SK-N-SH treated with all-trans-retinoic acid at 6 μM for 48 hours (cell line): ENCODE measurements around the gene BATF.

ENCODE experiments used
- ATAC-seq: fragments of 200-7000 bp; cut with Tn5 transposase; 3 replicates; pipeline ENCODE4 v1.9.1; 2020; ENCODE audit warnings: mild to moderate bottlenecking, moderate library complexity
- ARNTL ChIP-seq: fragments of 450-650 bp; formaldehyde crosslinking; IDR thresholded peaks from 2 replicates; pipeline ENCODE4 v1.5.0; 2020; ENCODE audit warnings: low read depth, mild to moderate bottlenecking, moderate library complexity, borderline replicate concordance
- BACH2 ChIP-seq: fragments of 250-450 bp; sonication (Bioruptor Pico); IDR thresholded peaks from 2 replicates; pipeline ENCODE4 v1.9.0; 2021; ENCODE audit warnings: mild to moderate bottlenecking, borderline replicate concordance
- ESRRG ChIP-seq: fragments of 250-450 bp; sonication (Bioruptor Pico); IDR thresholded peaks from 2 replicates; pipeline ENCODE4 v1.6.1; 2021; ENCODE audit warnings: mild to moderate bottlenecking
- GLIS3 ChIP-seq: fragments of 250-450 bp; sonication (Bioruptor Pico); IDR thresholded peaks from 2 replicates; pipeline ENCODE4 v1.5.0; 2020; ENCODE audit warnings: mild to moderate bottlenecking, moderate library complexity
- ISL1 ChIP-seq: fragments of 250-450 bp; sonication (Bioruptor Pico); IDR thresholded peaks from 2 replicates; pipeline ENCODE4 v2.1.2; 2022; ENCODE audit warnings: mild to moderate bottlenecking, moderate library complexity
- OSR1 ChIP-seq: fragments of 250-450 bp; sonication (Bioruptor Pico); IDR thresholded peaks from 2 replicates; pipeline ENCODE4 v1.8.0; 2022; ENCODE audit warnings: moderate library complexity, mild to moderate bottlenecking, inconsistent platforms
- PPARA ChIP-seq: fragments of 250-450 bp; sonication (Bioruptor Pico); IDR thresholded peaks from 2 replicates; pipeline ENCODE4 v1.5.0; 2020; ENCODE audit warnings: mild to moderate bottlenecking, borderline replicate concordance
- RARB ChIP-seq: fragments of 250-450 bp; sonication (Bioruptor Pico); IDR thresholded peaks from 2 replicates; pipeline ENCODE4 v1.8.0; 2021; ENCODE audit warnings: mild to moderate bottlenecking, moderate library complexity
- SNAI2 ChIP-seq: fragments of 250-450 bp; sonication (Bioruptor Pico); IDR thresholded peaks from 2 replicates; pipeline ENCODE4 v1.5.0; 2020; ENCODE audit warnings: mild to moderate bottlenecking, moderate library complexity
- TCF4 ChIP-seq: fragments of 250-450 bp; sonication (Bioruptor Pico); IDR thresholded peaks from 2 replicates; pipeline ENCODE4 v1.8.0; 2021; ENCODE audit warnings: mild to moderate bottlenecking, moderate library complexity, borderline replicate concordance
- TOX ChIP-seq: fragments of 250-450 bp; sonication (Bioruptor Pico); IDR thresholded peaks from 2 replicates; pipeline ENCODE4 v1.8.0; 2021; ENCODE audit warnings: mild to moderate bottlenecking, moderate library complexity, borderline replicate concordance
- ZC3H10 ChIP-seq: fragments of 250-450 bp; sonication (Bioruptor Pico); IDR thresholded peaks from 2 replicates; pipeline ENCODE4 v1.5.1; 2021; ENCODE audit warnings: mild to moderate bottlenecking, moderate library complexity
- ZFP3 ChIP-seq: fragments of 250-450 bp; sonication (Bioruptor Pico); IDR thresholded peaks from 2 replicates; pipeline ENCODE4 v1.5.0; 2020; ENCODE audit warnings: mild to moderate bottlenecking, moderate library complexity
- ZFP30 ChIP-seq: fragments of 450-650 bp; formaldehyde crosslinking; IDR thresholded peaks from 2 replicates; pipeline ENCODE4 v1.5.0; 2022; ENCODE audit warnings: mild to moderate bottlenecking, moderate library complexity
- ZNF565 ChIP-seq: fragments of 450-650 bp; formaldehyde crosslinking; conservative IDR thresholded peaks from 2 replicates; pipeline ENCODE4 v1.5.0; 2020; ENCODE audit warnings: low read depth, mild to moderate bottlenecking, moderate library complexity
- ZNF70 ChIP-seq: fragments of 450-650 bp; formaldehyde crosslinking; IDR thresholded peaks from 2 replicates; pipeline ENCODE4 v1.5.0; 2020; ENCODE audit warnings: mild to moderate bottlenecking, moderate library complexity
- ZNF8 ChIP-seq: fragments of 450-650 bp; formaldehyde crosslinking; IDR thresholded peaks from 2 replicates; pipeline ENCODE4 v1.5.0; 2020; ENCODE audit warnings: mild to moderate bottlenecking, moderate library complexity
- TF ChIP-seq, protein P1 (sequence below): fragments of 250-450 bp; sonication (Bioruptor Pico); IDR thresholded peaks from 2 replicates; pipeline ENCODE4 v1.8.0; 2021; ENCODE audit warnings: low read depth, mild to moderate bottlenecking, moderate library complexity, borderline replicate concordance
- TF ChIP-seq, protein P2 (sequence below): fragments of 250-450 bp; sonication (Bioruptor Pico); IDR thresholded peaks from 2 replicates; pipeline ENCODE4 v1.5.1; 2020; ENCODE audit warnings: low read depth, mild to moderate bottlenecking, moderate library complexity
- TF ChIP-seq, protein P3 (sequence below): fragments of 250-450 bp; sonication (Bioruptor Pico); IDR thresholded peaks from 2 replicates; pipeline ENCODE4 v1.8.0; 2020; ENCODE audit warnings: mild to moderate bottlenecking, moderate library complexity, borderline replicate concordance
- TF ChIP-seq, protein P4 (sequence below): fragments of 250-450 bp; sonication (Bioruptor Pico); IDR thresholded peaks from 2 replicates; pipeline ENCODE4 v1.5.1; 2021; ENCODE audit warnings: mild to moderate bottlenecking, moderate library complexity

BATF gene

DNA sequence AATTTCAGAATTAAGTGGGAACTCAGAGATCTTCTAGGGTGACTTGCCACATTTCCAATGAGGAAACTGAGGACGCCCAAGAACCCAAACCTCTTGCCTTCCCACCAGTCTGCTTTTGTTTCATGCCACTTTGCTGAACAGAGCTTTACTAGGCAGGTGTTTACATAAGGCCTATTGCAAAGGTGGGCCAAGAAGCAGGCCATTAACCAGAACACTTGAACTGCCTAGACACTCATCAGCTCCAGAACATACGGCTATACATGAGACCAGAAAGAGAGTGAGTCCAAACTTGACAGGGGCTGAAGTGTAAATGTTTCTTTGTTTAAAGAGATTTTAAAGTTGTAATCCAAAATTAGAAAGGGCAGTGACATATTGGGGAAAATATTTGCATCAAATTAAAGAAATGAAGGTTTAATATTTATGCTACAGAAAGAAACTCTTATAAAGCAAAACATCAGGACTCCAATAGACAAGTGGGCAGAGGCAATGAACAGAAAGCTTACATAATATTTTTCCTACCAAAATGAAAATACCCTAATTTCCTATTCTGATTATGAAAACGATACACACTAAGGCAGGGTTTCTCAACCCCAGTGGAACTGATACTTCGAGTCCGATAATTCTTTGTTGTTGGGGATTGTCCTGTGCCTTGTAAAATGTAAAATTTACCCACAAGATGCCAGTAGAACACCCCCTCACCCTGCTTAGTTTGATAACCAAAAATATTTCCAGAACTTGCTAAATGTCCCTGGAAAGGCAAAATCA, 11.7 kb downstream of the BATF start:
- no peak for TF ChIP-seq RARB (CRISPR knock-in tag)
- no peak for TF ChIP-seq ZNF70 (CRISPR knock-in tag)
- ATAC-seq: no peak

DNA sequence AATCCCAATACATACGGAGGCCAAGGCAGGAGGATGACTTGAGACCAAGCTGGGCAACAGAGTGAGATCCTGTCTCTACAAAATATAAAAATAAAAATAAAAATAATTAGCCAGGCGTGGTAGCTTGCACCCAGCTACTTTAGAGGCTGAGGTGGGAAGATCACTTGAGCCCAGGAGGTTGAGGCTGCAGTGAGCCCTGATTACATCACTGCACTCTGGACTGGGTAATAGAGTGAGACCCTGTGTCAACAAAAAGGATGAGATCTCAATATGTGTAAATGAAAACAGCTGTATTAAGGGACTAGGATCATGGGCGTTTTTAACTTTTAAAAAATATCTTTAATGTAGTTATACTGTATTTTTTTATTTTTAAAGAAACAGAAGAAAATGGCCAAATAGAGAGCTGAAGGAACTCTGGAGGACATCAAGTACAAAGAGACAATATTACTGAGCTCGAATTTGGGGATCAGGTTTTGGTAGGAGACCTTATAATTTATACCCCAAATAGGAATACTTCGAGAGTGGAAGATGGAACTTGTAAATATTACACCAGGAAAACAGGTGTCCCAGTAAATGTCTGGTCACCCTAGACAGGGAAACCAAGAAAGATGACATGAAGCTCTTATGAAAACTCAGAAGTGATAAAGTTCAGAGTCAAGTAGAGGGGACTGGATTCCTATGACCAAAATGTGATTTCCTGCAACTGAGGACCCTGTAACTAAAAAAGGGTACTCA, 13.1 kb downstream of the BATF start:
- ATAC-seq: no peak
- no peak for TF ChIP-seq ZFP30
- TF ChIP-seq ZC3H10 (CRISPR knock-in tag): no peak
- TF ChIP-seq, protein P1, sequence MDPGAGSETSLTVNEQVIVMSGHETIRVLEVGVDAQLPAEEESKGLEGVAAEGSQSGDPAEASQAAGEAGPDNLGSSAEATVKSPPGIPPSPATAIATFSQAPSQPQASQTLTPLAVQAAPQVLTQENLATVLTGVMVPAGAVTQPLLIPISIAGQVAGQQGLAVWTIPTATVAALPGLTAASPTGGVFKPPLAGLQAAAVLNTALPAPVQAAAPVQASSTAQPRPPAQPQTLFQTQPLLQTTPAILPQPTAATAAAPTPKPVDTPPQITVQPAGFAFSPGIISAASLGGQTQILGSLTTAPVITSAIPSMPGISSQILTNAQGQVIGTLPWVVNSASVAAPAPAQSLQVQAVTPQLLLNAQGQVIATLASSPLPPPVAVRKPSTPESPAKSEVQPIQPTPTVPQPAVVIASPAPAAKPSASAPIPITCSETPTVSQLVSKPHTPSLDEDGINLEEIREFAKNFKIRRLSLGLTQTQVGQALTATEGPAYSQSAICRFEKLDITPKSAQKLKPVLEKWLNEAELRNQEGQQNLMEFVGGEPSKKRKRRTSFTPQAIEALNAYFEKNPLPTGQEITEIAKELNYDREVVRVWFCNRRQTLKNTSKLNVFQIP (CRISPR knock-in tag): no peak
- TF ChIP-seq, protein P2, sequence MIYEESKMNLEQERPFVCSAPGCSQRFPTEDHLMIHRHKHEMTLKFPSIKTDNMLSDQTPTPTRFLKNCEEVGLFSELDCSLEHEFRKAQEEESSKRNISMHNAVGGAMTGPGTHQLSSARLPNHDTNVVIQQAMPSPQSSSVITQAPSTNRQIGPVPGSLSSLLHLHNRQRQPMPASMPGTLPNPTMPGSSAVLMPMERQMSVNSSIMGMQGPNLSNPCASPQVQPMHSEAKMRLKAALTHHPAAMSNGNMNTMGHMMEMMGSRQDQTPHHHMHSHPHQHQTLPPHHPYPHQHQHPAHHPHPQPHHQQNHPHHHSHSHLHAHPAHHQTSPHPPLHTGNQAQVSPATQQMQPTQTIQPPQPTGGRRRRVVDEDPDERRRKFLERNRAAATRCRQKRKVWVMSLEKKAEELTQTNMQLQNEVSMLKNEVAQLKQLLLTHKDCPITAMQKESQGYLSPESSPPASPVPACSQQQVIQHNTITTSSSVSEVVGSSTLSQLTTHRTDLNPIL (CRISPR knock-in tag): no peak
- TF ChIP-seq SNAI2 (CRISPR knock-in tag): no peak
- TF ChIP-seq, protein P3, sequence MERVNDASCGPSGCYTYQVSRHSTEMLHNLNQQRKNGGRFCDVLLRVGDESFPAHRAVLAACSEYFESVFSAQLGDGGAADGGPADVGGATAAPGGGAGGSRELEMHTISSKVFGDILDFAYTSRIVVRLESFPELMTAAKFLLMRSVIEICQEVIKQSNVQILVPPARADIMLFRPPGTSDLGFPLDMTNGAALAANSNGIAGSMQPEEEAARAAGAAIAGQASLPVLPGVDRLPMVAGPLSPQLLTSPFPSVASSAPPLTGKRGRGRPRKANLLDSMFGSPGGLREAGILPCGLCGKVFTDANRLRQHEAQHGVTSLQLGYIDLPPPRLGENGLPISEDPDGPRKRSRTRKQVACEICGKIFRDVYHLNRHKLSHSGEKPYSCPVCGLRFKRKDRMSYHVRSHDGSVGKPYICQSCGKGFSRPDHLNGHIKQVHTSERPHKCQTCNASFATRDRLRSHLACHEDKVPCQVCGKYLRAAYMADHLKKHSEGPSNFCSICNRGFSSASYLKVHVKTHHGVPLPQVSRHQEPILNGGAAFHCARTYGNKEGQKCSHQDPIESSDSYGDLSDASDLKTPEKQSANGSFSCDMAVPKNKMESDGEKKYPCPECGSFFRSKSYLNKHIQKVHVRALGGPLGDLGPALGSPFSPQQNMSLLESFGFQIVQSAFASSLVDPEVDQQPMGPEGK (CRISPR knock-in tag): no peak
- no peak for TF ChIP-seq GLIS3 (CRISPR knock-in tag)
- no peak for TF ChIP-seq ZFP3 (CRISPR knock-in tag)
- TF ChIP-seq ZNF8: no peak
- no peak for TF ChIP-seq ZNF565
- no peak for TF ChIP-seq PPARA
- no peak for TF ChIP-seq OSR1 (CRISPR knock-in tag)

DNA sequence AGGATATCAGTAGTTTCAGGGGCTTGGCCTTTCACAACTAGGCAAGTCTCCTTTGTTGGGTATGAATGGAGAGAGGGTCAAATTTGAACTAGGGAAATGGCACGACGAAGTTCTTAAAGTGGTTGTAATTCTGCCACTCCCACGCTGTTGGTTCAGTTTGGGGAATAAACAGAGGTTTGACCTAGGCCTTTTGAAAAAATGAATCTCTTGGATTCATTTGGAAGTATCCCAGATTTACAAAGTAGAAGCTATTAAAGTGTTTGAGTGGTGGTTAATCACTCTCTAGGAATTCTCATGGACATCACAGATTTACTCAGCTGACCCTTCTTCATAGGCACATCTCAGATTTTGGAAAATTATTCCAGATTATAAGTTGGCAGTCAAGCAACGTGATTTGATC, 14.8 kb downstream of the BATF start:
- TF ChIP-seq TCF4 (CRISPR knock-in tag): no peak
- no peak for TF ChIP-seq BACH2
- TF ChIP-seq, protein P1 (CRISPR knock-in tag): no peak
- TF ChIP-seq TOX (CRISPR knock-in tag): no peak
- no peak for TF ChIP-seq ESRRG (CRISPR knock-in tag)
- TF ChIP-seq OSR1 (CRISPR knock-in tag): no peak
- no peak for TF ChIP-seq ZC3H10 (CRISPR knock-in tag)
- TF ChIP-seq ZFP30: no peak
- no peak for TF ChIP-seq ZFP3 (CRISPR knock-in tag)
- no peak for TF ChIP-seq ZNF8
- TF ChIP-seq, protein P2 (CRISPR knock-in tag): no peak
- no peak for TF ChIP-seq ARNTL (CRISPR knock-in tag)
- no peak for TF ChIP-seq ISL1 (CRISPR knock-in tag)
- no peak for TF ChIP-seq ZNF70 (CRISPR knock-in tag)
- TF ChIP-seq PPARA: no peak
- ATAC-seq: no peak

DNA sequence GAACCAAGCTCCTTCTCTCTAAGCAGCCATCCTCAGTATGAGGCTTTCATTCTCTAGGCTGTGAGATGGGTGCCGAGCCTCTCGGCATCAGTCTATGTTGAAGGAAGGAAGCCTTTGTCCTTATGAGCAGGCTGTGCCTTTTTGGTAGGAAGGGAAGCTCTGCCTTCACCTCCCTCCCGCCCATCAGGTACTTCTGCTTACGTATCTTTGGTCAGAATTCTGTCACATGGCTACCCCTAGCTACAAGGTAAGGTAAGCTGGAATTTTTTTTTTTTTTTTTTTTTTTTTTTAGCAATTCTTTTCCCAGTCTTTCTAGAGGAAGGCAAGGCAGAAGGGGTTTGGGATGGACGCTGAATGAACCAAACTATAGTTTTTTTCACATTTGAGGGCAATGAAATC, 16.9 kb downstream of the BATF start:
- ATAC-seq: no peak
- TF ChIP-seq, protein P2 (CRISPR knock-in tag): no peak
- TF ChIP-seq GLIS3 (CRISPR knock-in tag): no peak
- TF ChIP-seq, protein P4, sequence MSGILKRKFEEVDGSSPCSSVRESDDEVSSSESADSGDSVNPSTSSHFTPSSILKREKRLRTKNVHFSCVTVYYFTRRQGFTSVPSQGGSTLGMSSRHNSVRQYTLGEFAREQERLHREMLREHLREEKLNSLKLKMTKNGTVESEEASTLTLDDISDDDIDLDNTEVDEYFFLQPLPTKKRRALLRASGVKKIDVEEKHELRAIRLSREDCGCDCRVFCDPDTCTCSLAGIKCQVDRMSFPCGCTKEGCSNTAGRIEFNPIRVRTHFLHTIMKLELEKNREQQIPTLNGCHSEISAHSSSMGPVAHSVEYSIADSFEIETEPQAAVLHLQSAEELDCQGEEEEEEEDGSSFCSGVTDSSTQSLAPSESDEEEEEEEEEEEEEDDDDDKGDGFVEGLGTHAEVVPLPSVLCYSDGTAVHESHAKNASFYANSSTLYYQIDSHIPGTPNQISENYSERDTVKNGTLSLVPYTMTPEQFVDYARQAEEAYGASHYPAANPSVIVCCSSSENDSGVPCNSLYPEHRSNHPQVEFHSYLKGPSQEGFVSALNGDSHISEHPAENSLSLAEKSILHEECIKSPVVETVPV (CRISPR knock-in tag): no peak
- TF ChIP-seq PPARA: no peak
- no peak for TF ChIP-seq SNAI2 (CRISPR knock-in tag)
- TF ChIP-seq TCF4 (CRISPR knock-in tag): no peak
- no peak for TF ChIP-seq ARNTL (CRISPR knock-in tag)
- TF ChIP-seq ZFP30: no peak
- TF ChIP-seq ISL1 (CRISPR knock-in tag): no peak
